GM12874 (cell line): ENCODE measurements around the gene MIEN1.

Experiments used
- TF ChIP-seq, protein P1 (sequence below): IDR thresholded peaks from 2 replicates; pipeline ENCODE4 v1.5.1; 2011; ENCODE audit warnings: low read depth, mild to moderate bottlenecking, control low read depth, low read length, moderate library complexity; ENCODE audit not compliant: insufficient read depth

MIEN1 gene

DNA sequence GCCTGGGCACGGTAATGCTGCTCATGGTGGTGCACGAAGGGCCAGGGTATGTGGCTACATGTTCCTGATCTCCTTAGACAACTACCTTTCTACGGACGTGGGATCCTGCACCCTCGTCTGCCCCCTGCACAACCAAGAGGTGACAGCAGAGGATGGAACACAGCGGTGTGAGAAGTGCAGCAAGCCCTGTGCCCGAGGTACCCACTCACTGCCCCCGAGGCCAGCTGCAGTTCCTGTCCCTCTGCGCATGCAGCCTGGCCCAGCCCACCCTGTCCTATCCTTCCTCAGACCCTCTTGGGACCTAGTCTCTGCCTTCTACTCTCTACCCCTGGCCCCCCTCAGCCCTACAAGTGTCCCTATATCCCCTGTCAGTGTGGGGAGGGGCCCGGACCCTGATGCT, 18.5 kb downstream of the MIEN1 start:
- TF ChIP-seq, protein P1, sequence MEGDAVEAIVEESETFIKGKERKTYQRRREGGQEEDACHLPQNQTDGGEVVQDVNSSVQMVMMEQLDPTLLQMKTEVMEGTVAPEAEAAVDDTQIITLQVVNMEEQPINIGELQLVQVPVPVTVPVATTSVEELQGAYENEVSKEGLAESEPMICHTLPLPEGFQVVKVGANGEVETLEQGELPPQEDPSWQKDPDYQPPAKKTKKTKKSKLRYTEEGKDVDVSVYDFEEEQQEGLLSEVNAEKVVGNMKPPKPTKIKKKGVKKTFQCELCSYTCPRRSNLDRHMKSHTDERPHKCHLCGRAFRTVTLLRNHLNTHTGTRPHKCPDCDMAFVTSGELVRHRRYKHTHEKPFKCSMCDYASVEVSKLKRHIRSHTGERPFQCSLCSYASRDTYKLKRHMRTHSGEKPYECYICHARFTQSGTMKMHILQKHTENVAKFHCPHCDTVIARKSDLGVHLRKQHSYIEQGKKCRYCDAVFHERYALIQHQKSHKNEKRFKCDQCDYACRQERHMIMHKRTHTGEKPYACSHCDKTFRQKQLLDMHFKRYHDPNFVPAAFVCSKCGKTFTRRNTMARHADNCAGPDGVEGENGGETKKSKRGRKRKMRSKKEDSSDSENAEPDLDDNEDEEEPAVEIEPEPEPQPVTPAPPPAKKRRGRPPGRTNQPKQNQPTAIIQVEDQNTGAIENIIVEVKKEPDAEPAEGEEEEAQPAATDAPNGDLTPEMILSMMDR: no peak

DNA sequence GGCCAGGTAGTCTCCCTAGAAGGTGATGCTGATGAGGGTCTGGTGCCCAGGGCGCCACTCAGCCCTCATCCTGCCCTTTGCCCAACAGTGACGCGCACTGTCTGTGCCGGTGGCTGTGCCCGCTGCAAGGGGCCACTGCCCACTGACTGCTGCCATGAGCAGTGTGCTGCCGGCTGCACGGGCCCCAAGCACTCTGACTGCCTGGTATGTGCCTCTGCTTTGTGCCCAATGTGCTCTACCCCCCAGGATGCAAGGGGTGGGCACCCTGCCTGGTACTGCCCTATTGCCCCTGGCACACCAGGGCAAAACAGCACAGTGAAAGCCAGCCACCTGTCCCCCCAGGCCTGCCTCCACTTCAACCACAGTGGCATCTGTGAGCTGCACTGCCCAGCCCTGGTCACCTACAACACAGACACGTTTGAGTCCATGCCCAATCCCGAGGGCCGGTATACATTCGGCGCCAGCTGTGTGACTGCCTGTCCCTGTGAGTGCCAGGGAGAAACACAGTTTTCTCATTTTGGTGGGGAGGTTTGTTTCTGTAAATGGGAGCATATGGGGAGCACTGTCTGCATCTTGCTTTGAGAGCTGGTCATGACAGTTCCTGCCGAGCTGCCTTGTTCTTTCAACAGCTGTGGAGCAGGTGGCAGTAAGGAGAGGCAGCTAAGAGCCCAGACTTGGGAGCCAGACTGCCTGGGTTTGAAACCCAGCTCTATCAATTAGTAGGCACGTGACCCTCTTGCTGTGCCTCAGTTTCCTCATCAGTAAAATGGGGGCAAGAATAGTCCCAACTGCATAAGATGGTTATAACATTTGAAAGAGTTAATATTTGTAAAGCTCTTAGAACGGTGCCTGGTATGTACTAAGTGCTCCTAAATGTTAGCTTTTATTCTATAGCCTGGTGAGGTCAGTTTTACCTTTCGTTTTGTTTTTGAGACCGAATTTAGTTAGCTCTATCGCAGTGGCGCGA, 20.1 kb downstream of the MIEN1 start:
- TF ChIP-seq, protein P1: no peak

DNA sequence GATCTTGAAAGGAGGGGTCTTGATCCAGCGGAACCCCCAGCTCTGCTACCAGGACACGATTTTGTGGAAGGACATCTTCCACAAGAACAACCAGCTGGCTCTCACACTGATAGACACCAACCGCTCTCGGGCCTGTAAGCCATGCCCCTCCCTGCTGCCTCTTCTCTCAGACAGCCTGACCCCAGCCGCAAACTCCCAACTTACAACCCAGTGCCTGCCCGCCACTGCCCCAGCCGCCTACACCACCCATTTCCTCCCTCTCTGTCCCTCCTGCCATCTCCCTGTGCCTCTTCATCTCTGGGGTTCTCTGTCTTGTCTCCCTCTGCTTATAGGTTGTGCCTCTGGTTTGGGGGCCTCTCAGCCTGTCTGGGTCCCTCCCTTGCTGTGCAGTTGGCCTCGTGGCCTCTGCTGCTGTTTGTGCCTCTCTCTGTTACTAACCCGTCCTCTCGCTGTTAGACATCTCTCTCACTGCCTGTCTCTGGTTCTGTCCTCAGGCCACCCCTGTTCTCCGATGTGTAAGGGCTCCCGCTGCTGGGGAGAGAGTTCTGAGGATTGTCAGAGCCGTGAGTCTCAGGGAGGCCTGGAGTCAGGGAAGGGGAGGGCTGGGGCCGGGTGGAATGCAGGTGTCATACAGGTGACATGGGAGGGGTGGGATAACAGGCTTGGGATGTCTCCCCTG, 20.9 kb downstream of the MIEN1 start:
- TF ChIP-seq, protein P1: no peak

DNA sequence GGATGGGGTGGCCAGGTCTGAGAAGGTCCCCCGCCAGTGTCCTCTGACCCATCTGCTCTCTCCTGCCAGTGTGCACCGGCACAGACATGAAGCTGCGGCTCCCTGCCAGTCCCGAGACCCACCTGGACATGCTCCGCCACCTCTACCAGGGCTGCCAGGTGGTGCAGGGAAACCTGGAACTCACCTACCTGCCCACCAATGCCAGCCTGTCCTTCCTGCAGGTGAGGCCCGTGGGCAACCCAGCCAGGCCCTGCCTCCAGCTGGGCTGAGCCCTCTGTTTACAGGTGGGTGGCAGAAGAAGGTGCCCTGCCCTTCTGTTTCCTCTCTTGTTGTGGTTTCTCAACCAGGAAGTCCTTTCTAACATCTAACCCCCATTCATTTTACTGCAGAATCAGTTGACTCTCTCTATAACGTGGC, 23.4 kb downstream of the MIEN1 start:
- TF ChIP-seq, protein P1: no peak

DNA sequence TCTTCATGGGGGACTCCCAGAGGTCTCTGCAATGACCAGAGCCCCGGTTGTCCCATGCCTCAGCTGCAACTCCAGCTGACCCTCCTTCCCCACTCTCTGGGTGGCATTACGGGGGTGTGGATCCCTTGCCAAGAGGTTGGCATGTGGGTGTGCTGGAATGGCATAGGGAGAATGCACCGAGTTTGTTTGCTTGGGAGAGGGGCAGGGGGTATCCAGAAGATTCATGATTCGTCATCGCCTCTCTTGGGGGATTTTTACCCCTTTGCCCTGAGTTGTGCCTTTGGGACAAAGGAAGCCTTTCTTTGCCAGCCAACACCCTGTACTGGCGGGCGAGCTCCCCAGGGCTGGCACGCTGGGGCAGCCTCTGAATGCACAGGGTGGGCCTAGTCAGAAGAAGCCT, 23.9 kb downstream of the MIEN1 start:
- TF ChIP-seq, protein P1: no peak

DNA sequence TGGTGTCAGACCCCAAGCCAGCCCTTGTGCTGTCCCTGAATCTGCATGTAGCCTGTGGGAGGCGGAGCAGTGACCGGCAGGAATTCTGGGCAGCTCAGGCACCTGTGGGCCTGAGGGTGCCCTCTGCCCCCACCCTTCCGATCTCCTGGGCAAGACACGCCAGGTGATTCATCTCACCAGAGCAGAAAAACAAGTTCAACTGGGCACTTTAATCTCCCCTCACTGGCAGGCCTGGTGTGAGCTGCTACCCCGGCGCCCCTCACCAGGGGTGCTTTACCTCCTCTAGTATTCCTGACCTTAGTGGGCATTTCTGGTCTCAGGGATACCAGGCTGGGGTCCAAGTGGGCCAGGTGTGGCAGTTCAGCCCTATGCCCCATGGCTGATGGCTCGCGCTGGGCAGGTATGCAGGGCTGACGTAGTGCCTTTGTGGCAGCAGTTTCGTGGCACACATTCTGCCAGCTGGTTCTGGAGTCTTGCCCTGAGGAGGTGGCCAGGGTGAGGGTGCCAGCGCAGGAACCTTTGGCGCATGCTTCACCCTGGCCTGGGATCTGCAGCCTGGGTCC, 24.5 kb downstream of the MIEN1 start:
- TF ChIP-seq, protein P1: no peak

DNA sequence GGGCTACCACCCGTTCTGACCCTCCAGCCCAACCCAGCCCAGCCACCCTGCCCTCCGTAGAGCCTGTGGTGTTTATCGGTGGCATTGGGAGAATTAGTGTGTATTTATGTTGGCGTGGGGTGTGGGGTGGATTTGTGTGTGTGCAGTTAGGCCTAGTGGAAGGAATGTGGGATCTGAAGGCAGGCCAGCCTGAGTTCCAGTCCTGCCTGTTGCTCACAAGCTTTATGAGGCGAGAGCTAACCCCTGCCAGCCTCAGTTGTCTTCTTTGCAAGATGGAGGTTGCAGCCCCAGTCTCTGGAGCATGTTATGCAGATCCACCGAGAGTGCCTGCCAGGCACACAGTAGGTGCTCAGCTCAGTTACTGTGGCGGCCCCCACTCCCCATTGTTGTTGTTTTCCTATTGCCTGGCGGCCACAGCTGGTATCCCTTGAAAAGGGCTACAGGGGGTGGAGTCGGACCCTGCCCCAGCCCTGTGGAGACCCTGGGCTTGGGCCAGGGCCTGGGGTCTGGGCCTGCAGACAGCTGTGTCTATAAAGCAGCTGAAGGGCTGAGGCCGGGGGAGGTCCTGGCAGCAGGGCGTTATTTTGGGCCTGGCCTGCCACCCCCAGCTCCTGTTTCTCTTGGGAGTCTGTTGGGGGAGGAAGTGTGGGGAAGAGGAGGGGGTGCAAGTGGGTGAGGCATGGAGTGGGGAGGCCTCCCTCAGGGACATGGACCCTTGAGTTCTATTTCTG, 25.3 kb downstream of the MIEN1 start:
- TF ChIP-seq, protein P1: no peak
